Adrenal gland (tissue), 5 donors: ENCODE results near the gene EFCAB8.

Source experiments
- POLR2A ChIP-seq, 2 donors: fragments of 450-650 bp; IDR thresholded peaks; one replicate each; pipeline ENCODE4 v1.6.1; 2017; ENCODE audit warnings: antibody characterized with exemption in 2 of 2, mild to moderate bottlenecking in 2 of 2, moderate library complexity in 1 of 2
- TF ChIP-seq, protein P1 (sequence below), 6 experiments: fragments of 450-650 bp in 4 of 6; fragments of 200-600 bp in 2 of 6; sonication (generic) in 1 of 6; IDR thresholded peaks; 1 replicate in 5 of 6; 2 replicates in 1 of 6; pipeline versions ENCODE4 v1.5.1 to v1.8.0; 2016 to 2021; ENCODE audit warnings: antibody characterized with exemption in 6 of 6, mild to moderate bottlenecking in 2 of 6, moderate library complexity in 1 of 6
- donor health status: DM: no; HTN: no; CAD: no.

DNA sequence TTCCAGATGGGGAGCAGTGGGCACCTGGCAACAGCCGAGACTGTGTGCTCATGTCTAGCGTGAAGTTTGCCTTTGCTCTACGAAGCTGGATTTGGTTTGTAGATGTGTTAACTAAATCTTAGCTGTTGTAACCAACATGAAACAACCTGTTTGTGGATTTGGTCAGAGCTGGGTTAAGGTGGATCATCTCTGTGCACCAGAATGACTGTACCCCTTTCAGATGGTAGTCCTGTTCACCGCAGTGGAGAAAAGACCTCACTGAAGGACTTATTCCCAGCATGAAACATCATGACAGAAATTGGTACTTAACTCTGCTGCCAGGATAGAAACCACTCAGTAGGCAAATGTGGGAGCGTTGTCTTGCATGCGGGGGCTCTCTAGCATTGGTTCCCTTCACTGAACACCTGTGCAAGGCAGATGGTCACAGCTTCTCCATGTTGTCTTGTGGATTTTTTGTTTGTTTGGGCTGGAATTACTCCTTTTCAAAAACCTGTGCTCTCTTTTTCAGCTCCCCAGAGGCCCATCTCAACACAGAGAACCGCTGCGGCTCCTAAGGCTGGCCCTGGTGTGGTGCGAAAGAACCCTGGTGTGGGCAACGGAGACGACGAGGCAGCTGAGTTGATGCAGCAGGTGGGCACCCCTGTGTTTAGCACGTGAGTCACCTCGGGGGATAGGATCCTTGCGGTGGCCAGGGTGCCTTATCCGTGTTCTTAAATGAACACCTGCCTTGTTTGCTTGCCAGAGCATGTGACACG lies 19.3 kb upstream of the EFCAB8 start:
- TF ChIP-seq, protein P1, sequence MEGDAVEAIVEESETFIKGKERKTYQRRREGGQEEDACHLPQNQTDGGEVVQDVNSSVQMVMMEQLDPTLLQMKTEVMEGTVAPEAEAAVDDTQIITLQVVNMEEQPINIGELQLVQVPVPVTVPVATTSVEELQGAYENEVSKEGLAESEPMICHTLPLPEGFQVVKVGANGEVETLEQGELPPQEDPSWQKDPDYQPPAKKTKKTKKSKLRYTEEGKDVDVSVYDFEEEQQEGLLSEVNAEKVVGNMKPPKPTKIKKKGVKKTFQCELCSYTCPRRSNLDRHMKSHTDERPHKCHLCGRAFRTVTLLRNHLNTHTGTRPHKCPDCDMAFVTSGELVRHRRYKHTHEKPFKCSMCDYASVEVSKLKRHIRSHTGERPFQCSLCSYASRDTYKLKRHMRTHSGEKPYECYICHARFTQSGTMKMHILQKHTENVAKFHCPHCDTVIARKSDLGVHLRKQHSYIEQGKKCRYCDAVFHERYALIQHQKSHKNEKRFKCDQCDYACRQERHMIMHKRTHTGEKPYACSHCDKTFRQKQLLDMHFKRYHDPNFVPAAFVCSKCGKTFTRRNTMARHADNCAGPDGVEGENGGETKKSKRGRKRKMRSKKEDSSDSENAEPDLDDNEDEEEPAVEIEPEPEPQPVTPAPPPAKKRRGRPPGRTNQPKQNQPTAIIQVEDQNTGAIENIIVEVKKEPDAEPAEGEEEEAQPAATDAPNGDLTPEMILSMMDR (IDR thresholded peaks at IDR 0.05): no peak
- no peak for TF ChIP-seq POLR2A (IDR thresholded peaks at IDR 0.05)
